Measurements from ENCODE around the gene CLPTM1L.

DNA sequence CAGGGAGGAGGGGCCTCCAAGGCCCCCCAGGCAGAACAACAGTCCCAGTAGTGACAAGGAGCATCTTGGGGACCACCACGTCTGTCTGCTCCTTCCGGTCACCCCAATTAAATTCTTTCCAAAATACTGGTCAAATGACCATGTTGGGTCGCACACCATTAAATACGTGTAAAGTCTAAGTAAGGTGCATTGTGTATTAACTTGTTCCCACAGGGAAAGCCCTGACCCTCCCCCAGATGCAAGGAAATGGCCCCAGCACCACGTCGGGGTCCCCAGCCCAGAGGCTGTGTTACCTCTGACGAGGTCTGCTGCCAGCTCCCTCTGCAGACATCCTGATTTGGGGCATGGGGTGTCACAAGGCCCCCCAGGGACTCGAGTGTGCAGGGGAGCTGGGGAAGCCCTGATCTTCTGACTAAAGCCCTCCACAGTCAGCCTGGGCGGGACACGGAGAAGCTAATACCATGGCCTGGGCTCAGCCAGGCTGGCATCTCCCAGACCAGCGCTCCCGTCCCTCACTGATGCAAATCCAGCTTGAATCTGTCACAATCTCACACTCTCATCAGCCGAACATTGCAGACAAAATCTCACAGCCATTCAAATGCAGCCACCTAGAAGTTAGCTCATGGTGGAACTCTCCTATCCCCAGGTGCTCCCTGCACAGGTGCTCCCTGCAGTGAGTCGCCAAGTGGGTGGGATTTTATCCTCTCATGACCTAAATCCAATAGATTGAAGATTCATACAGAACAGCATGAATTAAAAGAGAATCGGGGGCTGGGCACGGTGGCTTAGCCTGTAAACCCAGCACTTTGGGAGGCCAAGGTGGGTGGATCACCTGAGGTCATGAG, 63.6 kb downstream of the CLPTM1L start:
- TF ChIP-seq POLR2A (IDR thresholded peaks at IDR 0.05) (no peak), CTCF (IDR thresholded peaks at IDR 0.05) (no peak), EP300 (IDR thresholded peaks at IDR 0.05) (no peak)

Measured in sigmoid colon (tissue), 4 donors.